Smooth muscle cell of the brain vasculature (primary cell): ENCODE results near the gene CGB3.

Source experiments
- DNase-seq: peaks from one replicate; pipeline ENCODE4 v3.0.0-alpha.2; 2012; ENCODE audit warnings: low read depth, low spot score

Gene CGB3

DNA sequence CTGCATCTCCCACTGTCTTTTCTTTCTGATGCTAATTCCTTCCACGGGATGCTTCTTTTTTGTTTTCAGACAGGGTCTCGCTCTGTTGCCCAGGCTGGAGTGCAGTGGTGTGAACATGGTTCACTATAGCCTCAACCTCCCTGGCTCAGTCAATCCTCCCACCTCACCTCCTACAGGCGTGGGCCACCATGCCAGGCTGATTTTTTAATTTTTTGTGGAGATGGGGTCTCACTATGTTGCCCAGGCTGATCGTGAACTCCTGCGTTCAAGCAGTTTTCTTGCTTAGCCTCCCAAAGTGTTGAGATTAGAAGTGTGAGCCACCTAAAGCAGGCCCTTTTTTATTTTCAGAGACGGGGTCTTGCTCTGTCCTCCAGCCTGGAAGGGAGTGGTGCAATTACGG lies 35.8 kb downstream of the CGB3 start:
- no peak for DNase-seq

DNA sequence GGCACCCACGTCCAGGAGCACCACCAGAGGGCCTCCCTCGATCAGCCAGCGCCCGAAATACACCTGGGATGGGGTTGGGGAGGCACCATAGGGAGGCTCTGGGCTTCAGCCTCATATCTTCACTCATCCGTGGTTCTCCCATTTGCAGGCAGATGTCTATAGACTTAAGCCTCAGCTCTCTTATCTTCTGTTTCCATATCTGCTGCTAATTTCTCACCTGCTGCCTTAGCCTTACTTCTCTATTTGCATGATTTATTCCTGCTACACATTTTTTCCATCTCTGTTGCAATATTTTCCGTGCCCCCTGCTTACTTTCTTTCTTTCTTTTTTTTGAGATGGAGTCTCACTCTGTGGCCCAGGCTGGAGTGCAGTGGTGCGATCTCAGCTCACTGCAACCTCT lies 36.8 kb downstream of the CGB3 start:
- no peak for DNase-seq

GRCh38 chr19:48986211-48986610 lies 37.9 kb downstream of the CGB3 start:
- DNase-seq = no peak

GRCh38 chr19:48985711-48986110 lies 38.4 kb downstream of the CGB3 start:
- no peak for DNase-seq

DNA sequence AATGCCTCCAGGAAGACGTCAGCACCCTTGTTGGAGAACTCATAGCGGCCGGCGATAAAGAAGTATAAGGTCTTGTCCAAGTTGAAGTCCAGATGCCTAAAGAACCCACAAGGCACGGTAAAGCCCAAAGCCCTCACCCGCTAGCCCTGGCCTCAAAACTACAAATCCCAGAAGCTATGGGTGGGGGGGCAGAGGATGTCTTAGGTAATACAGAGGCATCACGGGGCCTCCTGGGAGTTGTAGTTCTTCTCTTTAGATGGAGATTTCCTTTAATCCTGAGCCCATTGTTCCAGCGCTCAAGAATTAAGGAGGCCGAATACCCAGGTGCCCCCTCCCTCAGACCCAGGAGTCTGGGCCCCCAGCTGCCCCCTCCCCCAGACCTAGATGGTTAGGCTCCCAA lies 41.9 kb downstream of the CGB3 start:
- DNase-seq = no peak

DNA sequence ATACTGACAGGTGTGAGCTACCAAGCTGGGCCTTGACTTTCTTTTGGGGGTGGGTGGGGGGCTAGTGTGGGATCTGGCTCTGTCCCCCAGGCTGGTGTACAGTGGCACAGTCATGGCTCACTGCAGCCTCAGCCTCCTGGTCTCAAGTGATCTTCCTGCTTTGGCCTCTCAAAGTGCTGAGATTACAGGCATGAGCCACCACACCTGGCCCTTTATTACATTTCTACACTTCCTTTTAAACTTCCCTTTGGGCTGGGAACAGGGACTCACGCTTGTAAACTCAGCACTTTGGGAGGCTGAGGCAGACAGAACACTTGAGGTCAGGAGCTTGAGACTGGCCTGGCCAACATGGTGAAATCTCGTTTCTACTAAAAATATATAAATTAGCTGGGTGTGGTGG lies 47.1 kb downstream of the CGB3 start:
- DNase-seq = no peak

- DNase-seq = no peak
Observed at GRCh38 chr19:48975947-48976847, 47.9 kb downstream of the CGB3 start.
